Endothelial cell of umbilical vein (primary cell): ENCODE results near the gene P2RY2. TPM values are rescaled to one million over a fixed set of nuclear protein-coding genes. Genes with fewer than 3 reads are reported as not detected.

Source experiments
- BruUV-seq: library from RNA; stranded (reverse); fragments of 400-500 nt; replicated peaks from 2 replicates; lab custom pipeline; 2021; lab: Mats Ljungman, UMichigan
- CTCF ChIA-PET: fragments of 300-600, 350-600 bp; sonication (Branson Sonifier 250); formaldehyde crosslinking; loops from one replicate; lab custom pipeline; 2021; ENCODE audit warnings: antibody characterized with exemption, inconsistent platforms; lab: Charles Lee
- POLR2A ChIA-PET: fragments of 300-600, 350-600 bp; sonication (Branson Sonifier 250); formaldehyde crosslinking; loops from one replicate; lab custom pipeline; 2021; ENCODE audit warnings: antibody characterized with exemption, inconsistent platforms; lab: Charles Lee
- DNase-seq: peaks from one replicate; pipeline ENCODE4 v3.0.0-alpha.2; 2011; ENCODE audit warnings: low read depth, low spot score
- FAIRE-seq: peaks from 2 replicates; lab custom pipeline; 2011; peaks lifted over from hg19 to GRCh38; lab: Jason Lieb, UNC
- H2AFZ ChIP-seq: 2 replicates; pipeline ENCODE4 v1.6.0; 2012; ENCODE audit warnings: low read depth, low read length, control low read depth, inconsistent platforms
- H3K27ac ChIP-seq: 2 replicates; pipeline ENCODE4 v1.5.1; 2011; ENCODE audit warnings: low read depth, mild to moderate bottlenecking, control low read depth, low read length, moderate library complexity; ENCODE audit not compliant: insufficient read depth
- H3K27me3 ChIP-seq, 2 experiments: 2 replicates each; pipeline versions ENCODE4 v1.6.0 to v1.6.1; 2011; ENCODE audit warnings: low read length in 2 of 2, mixed read lengths in 1 of 2; ENCODE audit not compliant: control insufficient read depth in 2 of 2, insufficient read depth in 2 of 2
- H3K36me3 ChIP-seq, 2 experiments: 2 replicates in 1 of 2; 3 replicates in 1 of 2; pipeline ENCODE4 v1.5.1; 2011; ENCODE audit warnings: low read length in 2 of 2, mild to moderate bottlenecking in 1 of 2, moderate library complexity in 1 of 2; ENCODE audit not compliant: control insufficient read depth in 2 of 2, insufficient read depth in 2 of 2; ENCODE audit errors: extremely low read depth in 1 of 2
- H3K4me1 ChIP-seq: 3 replicates; pipeline ENCODE4 v1.5.1; 2011; ENCODE audit warnings: mild to moderate bottlenecking, low read length; ENCODE audit not compliant: control insufficient read depth, insufficient read depth; ENCODE audit errors: extremely low read depth
- H3K4me2 ChIP-seq: 2 replicates; pipeline ENCODE4 v1.6.1; 2011; ENCODE audit warnings: low read length, control low read depth, mixed read lengths; ENCODE audit not compliant: insufficient read depth
- H3K4me3 ChIP-seq, 3 experiments: fragments of 200-600 bp in 1 of 3; sonication (generic), shearing (Covaris generic) in 1 of 3; replicated peaks in 1 of 3; 2 replicates each; pipeline ENCODE4 v1.5.1; 2011 to 2016; ENCODE audit warnings: control low read depth in 3 of 3, low read length in 3 of 3, mild to moderate bottlenecking in 2 of 3, inconsistent platforms in 1 of 3, low read depth in 1 of 3, moderate library complexity in 1 of 3; ENCODE audit not compliant: insufficient read depth in 1 of 3
- H3K79me2 ChIP-seq: 2 replicates; pipeline ENCODE4 v1.6.0; 2012; ENCODE audit warnings: low read length, inconsistent platforms; ENCODE audit not compliant: control insufficient read depth, insufficient read depth
- H3K9ac ChIP-seq: replicated peaks from 2 replicates; pipeline ENCODE3; 2011; ENCODE audit warnings: low read length, control low read depth; ENCODE audit not compliant: insufficient read depth; ENCODE audit errors: extremely low read depth
- H3K9me1 ChIP-seq: replicated peaks from 3 replicates; pipeline ENCODE4 v1.6.0; 2011; ENCODE audit warnings: mild to moderate bottlenecking, low read length; ENCODE audit not compliant: control insufficient read depth, insufficient read depth; ENCODE audit errors: extremely low read depth
- H3K9me3 ChIP-seq: replicated peaks from 2 replicates; pipeline ENCODE4 v1.5.1; 2012; ENCODE audit warnings: low read length, inconsistent platforms; ENCODE audit not compliant: control insufficient read depth, insufficient read depth
- H4K20me1 ChIP-seq: replicated peaks from 2 replicates; pipeline ENCODE3; 2011; ENCODE audit warnings: mild to moderate bottlenecking, low read length; ENCODE audit not compliant: control insufficient read depth, insufficient read depth; ENCODE audit errors: extremely low read depth
- EZH2 ChIP-seq: IDR thresholded peaks from 2 replicates; pipeline ENCODE4 v1.6.1; 2012; ENCODE audit warnings: borderline replicate concordance, low read depth, mild to moderate bottlenecking, moderate library complexity, low read length, inconsistent platforms; ENCODE audit not compliant: severe bottlenecking
- FOS ChIP-seq: IDR thresholded peaks from 2 replicates; pipeline ENCODE4 v1.6.1; 2011; ENCODE audit warnings: mild to moderate bottlenecking, low read length, moderate library complexity, borderline replicate concordance; ENCODE audit not compliant: insufficient read depth
- GATA2 ChIP-seq: IDR thresholded peaks from 2 replicates; pipeline ENCODE4 v1.7.0; 2011; ENCODE audit warnings: low read depth, mild to moderate bottlenecking, moderate library complexity, mixed read lengths, low read length; ENCODE audit not compliant: insufficient read length, insufficient read depth
- JUN ChIP-seq: IDR thresholded peaks from 2 replicates; pipeline ENCODE4 v1.6.1; 2011; ENCODE audit warnings: borderline replicate concordance, low read depth; ENCODE audit not compliant: insufficient read length, insufficient read depth
- MYC ChIP-seq: IDR thresholded peaks from one replicate; pipeline ENCODE4 v1.6.1; 2011; ENCODE audit warnings: mild to moderate bottlenecking, low read depth, low read length
- POLR2A ChIP-seq: IDR thresholded peaks from 2 replicates; pipeline ENCODE4 v1.6.1; 2012; ENCODE audit warnings: low read depth, mild to moderate bottlenecking, control low read depth, low read length
- POLR2AphosphoS5 ChIP-seq: IDR thresholded peaks from 2 replicates; pipeline ENCODE4 v1.6.1; 2012; ENCODE audit warnings: low read depth, mild to moderate bottlenecking, control low read depth, low read length, moderate library complexity; ENCODE audit not compliant: insufficient read depth
- dilution Hi-C: fragments of 300-500 bp; cut with MboI; formaldehyde crosslinking; loops from one replicate; pipeline ENCODE4 v1.15.0; 2019; ENCODE audit warnings: low sequenced_read_pairs; ENCODE audit not compliant: extremely low pct_ligation_motif_present
- intact Hi-C: fragments of 100-400 bp; cut with micrococcal nuclease; formaldehyde crosslinking; loops from one replicate; pipeline ENCODE4 v1.10.0; 2022
- polyA plus RNA-seq, 4 experiments: library from polyadenylated mRNA; depleted of rRNA in 3 of 4; stranded (reverse) in 3 of 4; unstranded in 1 of 4; fragments of >200 nt; gene quantifications; 2 replicates each; pipeline versions ENCODE4 v1.2.1 to v1.2.3, GENCODE V29; 2011 to 2012; ENCODE audit warnings: missing spikeins in 1 of 4
- total RNA-seq: library from RNA; stranded (reverse); gene quantifications from 2 replicates; pipeline ENCODE4 v1.2.3, GENCODE V29; 2021
- TF ChIP-seq, protein P1 (sequence below): IDR thresholded peaks from 2 replicates; pipeline ENCODE4 v1.6.1; 2011; ENCODE audit not compliant: insufficient read depth, insufficient read length
- TF ChIP-seq, protein P2 (sequence below), 2 donors: IDR thresholded peaks; 1 replicate in 1 of 2; 2 replicates in 1 of 2; pipeline ENCODE4 v1.5.1; 2011; ENCODE audit warnings: low read length in 2 of 2, mild to moderate bottlenecking in 2 of 2, moderate library complexity in 2 of 2, control low read depth in 1 of 2, inconsistent platforms in 1 of 2, low read depth in 1 of 2; ENCODE audit not compliant: insufficient read depth in 1 of 2; ENCODE audit errors: extremely low read depth in 1 of 2

P2RY2 gene
- total and polyA plus RNA-seq, 2 donors (not counting 3 experiments of a cell fraction or from before 2014, with no cell fraction given) = 4.8 to 5.6 TPM

DNA sequence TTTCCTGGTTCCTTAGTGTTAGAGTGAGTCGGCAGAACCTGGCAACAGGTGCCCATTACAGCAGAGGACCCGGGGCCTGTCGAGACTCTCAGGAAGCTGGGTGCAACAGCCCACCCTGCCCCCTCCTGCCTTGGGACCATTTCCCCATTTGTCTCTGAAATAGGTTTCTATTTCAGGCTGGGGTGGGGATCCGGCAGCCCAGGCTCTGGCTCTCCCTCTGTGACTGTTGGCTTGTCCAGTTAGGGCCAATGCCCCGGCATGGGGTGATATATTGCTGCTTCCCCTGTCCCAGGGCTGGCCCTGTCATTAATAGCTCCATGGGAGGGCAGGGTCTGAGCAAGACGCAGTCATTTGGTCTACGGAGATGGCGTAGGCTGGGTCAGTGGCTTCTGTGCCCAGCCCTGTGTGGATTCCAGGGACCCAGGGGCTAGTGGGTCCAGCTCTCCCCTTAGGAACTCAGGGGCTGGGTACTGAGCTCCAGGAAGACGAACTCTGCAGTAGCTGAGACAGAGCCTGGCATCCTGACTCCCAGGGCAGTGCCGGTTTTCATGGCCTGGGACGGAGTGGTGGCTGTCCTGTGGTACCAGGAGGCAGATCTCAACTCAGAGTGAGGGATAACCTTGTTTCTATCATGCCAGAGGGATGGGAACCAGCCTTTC lies 56.8 kb downstream of the P2RY2 start:
- Histone ChIP-seq H2AFZ (no peak overlapping the region), H3K27me3 (peaks cover 0 to 2% of the 10 kb centered on the region in 2 experiments), H3K79me2 (no peaks in the 10 kb centered on the region), H3K9ac (no peak overlapping the region), H3K4me3 (no peak overlapping the region), H3K9me1 (no peaks in the 10 kb centered on the region), H4K20me1 (no peaks in the 10 kb centered on the region), H3K4me1 (no peaks in the 10 kb centered on the region), H3K9me3 (no peaks in the 10 kb centered on the region), H3K4me2 (no peak overlapping the region), H3K36me3 (no peaks in the 10 kb centered on the region), H3K27ac (no peak overlapping the region)
- ChIA-PET POLR2A (no interaction called here), CTCF (interaction anchor here (0.5 to 1.8 kb wide), 3 partner anchors 13 to 399 kb away, joined by 3 to 5 read pairs (median 4); no protein-coding TSS in a partner anchor)
- DNase-seq (no peak), FAIRE-seq (no peak)
- TF ChIP-seq POLR2A (no peak), POLR2AphosphoS5 (no peak), FOS (no peak), MYC (no peak), EZH2 (no peak), JUN (no peak), GATA2 (no peak)
- TF ChIP-seq, protein P1, sequence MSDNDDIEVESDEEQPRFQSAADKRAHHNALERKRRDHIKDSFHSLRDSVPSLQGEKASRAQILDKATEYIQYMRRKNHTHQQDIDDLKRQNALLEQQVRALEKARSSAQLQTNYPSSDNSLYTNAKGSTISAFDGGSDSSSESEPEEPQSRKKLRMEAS = no peak
- TF ChIP-seq, protein P2, sequence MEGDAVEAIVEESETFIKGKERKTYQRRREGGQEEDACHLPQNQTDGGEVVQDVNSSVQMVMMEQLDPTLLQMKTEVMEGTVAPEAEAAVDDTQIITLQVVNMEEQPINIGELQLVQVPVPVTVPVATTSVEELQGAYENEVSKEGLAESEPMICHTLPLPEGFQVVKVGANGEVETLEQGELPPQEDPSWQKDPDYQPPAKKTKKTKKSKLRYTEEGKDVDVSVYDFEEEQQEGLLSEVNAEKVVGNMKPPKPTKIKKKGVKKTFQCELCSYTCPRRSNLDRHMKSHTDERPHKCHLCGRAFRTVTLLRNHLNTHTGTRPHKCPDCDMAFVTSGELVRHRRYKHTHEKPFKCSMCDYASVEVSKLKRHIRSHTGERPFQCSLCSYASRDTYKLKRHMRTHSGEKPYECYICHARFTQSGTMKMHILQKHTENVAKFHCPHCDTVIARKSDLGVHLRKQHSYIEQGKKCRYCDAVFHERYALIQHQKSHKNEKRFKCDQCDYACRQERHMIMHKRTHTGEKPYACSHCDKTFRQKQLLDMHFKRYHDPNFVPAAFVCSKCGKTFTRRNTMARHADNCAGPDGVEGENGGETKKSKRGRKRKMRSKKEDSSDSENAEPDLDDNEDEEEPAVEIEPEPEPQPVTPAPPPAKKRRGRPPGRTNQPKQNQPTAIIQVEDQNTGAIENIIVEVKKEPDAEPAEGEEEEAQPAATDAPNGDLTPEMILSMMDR (IDR thresholded peaks at IDR 0.05; ENCODE audit: extremely low read depth in 1 of 2, insufficient read depth in 1 of 2, low read depth in 1 of 2, low read length in 2 of 2) = no peak
- dilution Hi-C loops (no loop called here), intact Hi-C loops (no loop called here)
- BruUV-seq = no TSS peak
